ENCODE data around the gene RFNG. TPM values are rescaled to one million over a fixed set of nuclear protein-coding genes. Genes with fewer than 3 reads are reported as not detected.

Gene RFNG
- total and polyA plus RNA-seq, 2 of the 4 experiments (the other 2 are of a cell fraction): 6.8 to 47.3 TPM

- H3K4me1 ChIP-seq (ENCODE audit: control insufficient read depth, insufficient read depth, low read length): peaks cover 10% of the 10 kb centered on the region
- no peak overlapping the region for H3K9ac ChIP-seq (ENCODE audit: low read depth, low read length)
- dilution Hi-C loops (cut with HindIII; ENCODE audit: low sequenced_read_pairs, unreplicated experiment) (no loop called here), in situ Hi-C loops (cut with MboI; ENCODE audit: low sequenced_read_pairs) (no loop called here), intact Hi-C loops (cut with micrococcal nuclease) (no loop called here)
- H3K79me1 ChIP-seq (ENCODE audit: low read depth in 1 of 2, low read length in 2 of 2): peaks cover 5 to 36% of the 10 kb centered on the region in 2 experiments; a peak in 3 of 4 replicates
- ChIA-PET POLR2A (ENCODE audit: unreplicated experiment) (no interaction called here), CTCF (no interaction called here)
- no peak overlapping the region for H2BK20ac ChIP-seq (ENCODE audit: low read depth, low read length)
- H2BK5ac ChIP-seq (ENCODE audit: low read depth, low read length, poor library complexity, severe bottlenecking): no peak overlapping the region
- H4K8ac ChIP-seq (ENCODE audit: low read depth in 2 of 2, low read length in 2 of 2): no peak overlapping the region
- H2BK15ac ChIP-seq (ENCODE audit: low read depth, low read length): no peak overlapping the region
- no peak overlapping the region for H3K23ac ChIP-seq (ENCODE audit: low read depth, low read length)
- H2BK120ac ChIP-seq (ENCODE audit: low read depth, low read length): no peak overlapping the region
- H3K56ac ChIP-seq (ENCODE audit: extremely low read depth, insufficient read depth, low read length): no peak overlapping the region
- H3K4ac ChIP-seq (ENCODE audit: low read depth, low read length): no peak overlapping the region
- no peak overlapping the region for H2AFZ ChIP-seq (replicated peaks; ENCODE audit: low read length, poor library complexity)
- H4K5ac ChIP-seq (ENCODE audit: low read depth, low read length): no peak overlapping the region
- no peak overlapping the region for H3K4me3 ChIP-seq (ENCODE audit: insufficient read depth, low read depth, low read length)
- no peak overlapping the region for H3K27ac ChIP-seq (ENCODE audit: insufficient read depth, low read length)
- H3K9me1 ChIP-seq (ENCODE audit: insufficient read depth, low read length): no peaks in the 10 kb centered on the region; the same call in 1 of the 2 replicates
- H3K14ac ChIP-seq (replicated peaks; ENCODE audit: low read depth, low read length): no peak overlapping the region
- no peak overlapping the region for H4K91ac ChIP-seq (ENCODE audit: insufficient read depth, low read depth, low read length)
- no peak overlapping the region for H3K4me2 ChIP-seq (ENCODE audit: low read depth, low read length)
- H3K27me3 ChIP-seq (ENCODE audit: control insufficient read depth, insufficient read depth, low read length): no peaks in the 10 kb centered on the region
- no peak overlapping the region for H3K18ac ChIP-seq (ENCODE audit: low read depth, low read length)
- DNase-seq: no peak
- ATAC-seq (ENCODE audit: low read depth): no peak
- no peaks in the 10 kb centered on the region for H3K9me3 ChIP-seq (ENCODE audit: control insufficient read depth, insufficient read depth, low read length)
- peaks cover 3% of the 10 kb centered on the region; the same call in 1 of the 2 replicates for H4K20me1 ChIP-seq (ENCODE audit: insufficient read depth, low read length)
- BruUV-seq (replicated peaks): no TSS peak
- WGBS, 2 experiments (ENCODE audit: extremely low coverage in 2 of 2, insufficient read length in 1 of 2): 91% methylated on average over 17 of the region's 24 CpGs; no CpG with 5 or more reads in 1 of the 2 experiments
- H2AK9ac ChIP-seq (replicated peaks; ENCODE audit: low read depth, low read length, poor library complexity): no peak overlapping the region
- no peak overlapping the region for H2AK5ac ChIP-seq (ENCODE audit: low read depth, low read length)
- H3K36me3 ChIP-seq (ENCODE audit: control insufficient read depth, insufficient read depth, low read length): peaks cover 53% of the 10 kb centered on the region
- TF ChIP-seq POLR2A (IDR thresholded peaks at IDR 0.05; ENCODE audit: low read depth, low read length) (no peak), USF2 (IDR thresholded peaks at IDR 0.05; ENCODE audit: low read depth, low read length) (no peak), CHD1 (IDR thresholded peaks at IDR 0.05; ENCODE audit: low read depth, low read length) (no peak), MAFK (IDR thresholded peaks at IDR 0.05; ENCODE audit: low read depth, low read length) (no peak), MXI1 (IDR thresholded peaks at IDR 0.05; ENCODE audit: borderline replicate concordance, low read depth, low read length) (no peak), ELK1 (IDR thresholded peaks at IDR 0.05; ENCODE audit: borderline replicate concordance, low read depth, low read length) (no peak), SMC3 (IDR thresholded peaks at IDR 0.05; ENCODE audit: low read depth, low read length) (no peak), RFX5 (IDR thresholded peaks at IDR 0.05; ENCODE audit: low read depth, low read length) (no peak), CTCF (conservative IDR thresholded peaks at IDR 0.05; ENCODE audit: low read depth, low read length) (no peak), FOS (IDR thresholded peaks at IDR 0.05; ENCODE audit: low read depth, low read length) (no peak), NFE2L2 (IDR thresholded peaks at IDR 0.05; ENCODE audit: low read depth, low read length) (no peak), MAZ (IDR thresholded peaks at IDR 0.05; ENCODE audit: borderline replicate concordance, low read depth, low read length) (no peak), RAD21 (IDR thresholded peaks at IDR 0.05; ENCODE audit: low read length) (no peak), CEBPB (IDR thresholded peaks at IDR 0.05; ENCODE audit: low read depth, low read length) (no peak), BHLHE40 (IDR thresholded peaks at IDR 0.05; ENCODE audit: low read depth, low read length) (no peak)
Observed at GRCh38 chr17:82062076-82062983, 10.7 kb upstream of the RFNG start.
